ENCODE results near the gene PPIL3.

PPIL3 gene

GRCh38 chr2:200860092-200860795, 28.6 kb downstream of the PPIL3 start:
- DNase-seq = no peak

- no peak for DNase-seq
Observed at GRCh38 chr2:200856806-200857205, 32.1 kb downstream of the PPIL3 start.

GRCh38 chr2:200852605-200853004, 36.3 kb downstream of the PPIL3 start:
- no peak for DNase-seq

GRCh38 chr2:200851398-200852248, 37.3 kb downstream of the PPIL3 start:
- no peak for DNase-seq

- DNase-seq = no peak
Observed at GRCh38 chr2:200850512-200851256, 38.2 kb downstream of the PPIL3 start.

- DNase-seq = no peak
Observed at GRCh38 chr2:200847939-200848338, 40.9 kb downstream of the PPIL3 start.

GRCh38 chr2:200847269-200847668, 41.6 kb downstream of the PPIL3 start:
- no peak for DNase-seq

- no peak for DNase-seq
Observed at GRCh38 chr2:200845669-200846325, 43.1 kb downstream of the PPIL3 start.

GRCh38 chr2:200845194-200845593, 43.7 kb downstream of the PPIL3 start:
- DNase-seq = no peak

GRCh38 chr2:200843993-200844948, 44.6 kb downstream of the PPIL3 start:
- DNase-seq = no peak

- no peak for DNase-seq
Observed at GRCh38 chr2:200839513-200839912, 49.4 kb downstream of the PPIL3 start.

GRCh38 chr2:200834701-200835100, 54.2 kb downstream of the PPIL3 start:
- no peak for DNase-seq

GRCh38 chr2:200829258-200829655, 59.6 kb downstream of the PPIL3 start:
- no peak for DNase-seq

- no peak for DNase-seq
Observed at GRCh38 chr2:200828572-200829257, 60.2 kb downstream of the PPIL3 start.

- no peak for DNase-seq
Observed at GRCh38 chr2:200828104-200828503, 60.8 kb downstream of the PPIL3 start.

GRCh38 chr2:200821686-200822245, 67.1 kb downstream of the PPIL3 start:
- DNase-seq = no peak
